PC-3 (cell line): ENCODE results near the gene HES7. TPM values are rescaled to one million over a fixed set of nuclear protein-coding genes. Genes with fewer than 3 reads are reported as not detected.

Experiments used
- ATAC-seq: fragments of 200-7000 bp; cut with Tn5 transposase; 2 replicates; pipeline ENCODE4 v1.9.1; 2020; ENCODE audit warnings: mild to moderate bottlenecking, moderate library complexity
- BruUV-seq: library from RNA; stranded (reverse); fragments of 400-500 nt; replicated peaks from 2 replicates; lab custom pipeline; 2021; lab: Mats Ljungman, UMichigan
- CTCF ChIA-PET: fragments of 300-600 bp; sonication (Branson Sonifier 250); formaldehyde crosslinking; loops from one replicate; lab custom pipeline; 2022; ENCODE audit warnings: antibody characterized with exemption; lab: Charles Lee
- POLR2A ChIA-PET: fragments of 300-600 bp; sonication (Branson Sonifier 250); formaldehyde crosslinking; loops from one replicate; lab custom pipeline; 2022; ENCODE audit warnings: antibody characterized with exemption; ENCODE audit not compliant: unreplicated experiment; lab: Charles Lee
- DNase-seq: peaks from one replicate; pipeline ENCODE4 v3.0.0-alpha.2; 2015
- H2AFZ ChIP-seq: fragments of 300-600 bp; sonication (generic); 2 replicates; pipeline ENCODE4 v1.6.0; 2016; ENCODE audit warnings: antibody characterized with exemption, low read length
- H3F3A ChIP-seq: fragments of 300-600 bp; sonication (generic); one replicate; pipeline ENCODE4 v1.6.0; 2017; ENCODE audit warnings: antibody characterized with exemption, low read length, control low read depth, mild to moderate bottlenecking; ENCODE audit not compliant: unreplicated experiment
- H3K27ac ChIP-seq: fragments of 300-600 bp; sonication (generic); 2 replicates; pipeline ENCODE4 v1.5.1; 2016; ENCODE audit warnings: mild to moderate bottlenecking, low read length
- H3K27me3 ChIP-seq: fragments of 300-600 bp; sonication (generic); 2 replicates; pipeline ENCODE4 v1.6.1; 2016; ENCODE audit warnings: low read length, mixed read lengths
- H3K36me3 ChIP-seq: fragments of 300-600 bp; sonication (generic); 2 replicates; pipeline ENCODE4 v1.6.1; 2016; ENCODE audit warnings: low read depth, mixed run types, low read length, mixed read lengths
- H3K4me1 ChIP-seq: fragments of 300-600 bp; sonication (generic); 2 replicates; pipeline ENCODE4 v1.5.1; 2016; ENCODE audit warnings: low read length; ENCODE audit not compliant: insufficient read depth
- H3K4me2 ChIP-seq: fragments of 300-600 bp; sonication (generic); 2 replicates; pipeline ENCODE4 v1.6.0; 2016; ENCODE audit warnings: low read length
- H3K4me3 ChIP-seq: fragments of 300-600 bp; sonication (generic); 2 replicates; pipeline ENCODE4 v1.5.1; 2016; ENCODE audit warnings: mild to moderate bottlenecking, low read length, mixed read lengths
- H3K79me2 ChIP-seq: fragments of 300-600 bp; sonication (generic); 2 replicates; pipeline ENCODE4 v1.6.1; 2017; ENCODE audit warnings: low read length, mixed read lengths
- H3K9ac ChIP-seq: fragments of 300-600 bp; sonication (generic); 2 replicates; pipeline ENCODE4 v1.6.0; 2016; ENCODE audit warnings: mild to moderate bottlenecking, low read length
- H3K9me2 ChIP-seq: fragments of 300-600 bp; sonication (generic); replicated peaks from 2 replicates; pipeline ENCODE4 v1.6.1; 2016; ENCODE audit warnings: mixed run types, low read length, mixed read lengths
- H3K9me3 ChIP-seq: fragments of 300-600 bp; sonication (generic); 2 replicates; pipeline ENCODE4 v1.6.1; 2016; ENCODE audit warnings: low read length, mixed read lengths
- H4K20me1 ChIP-seq: fragments of 300-600 bp; sonication (generic); 2 replicates; pipeline ENCODE4 v1.6.1; 2016; ENCODE audit warnings: low read length, mixed read lengths
- CTCF ChIP-seq: fragments of 300-600 bp; sonication (generic); conservative IDR thresholded peaks from 2 replicates; pipeline ENCODE4 v1.5.1; 2017; ENCODE audit warnings: antibody characterized with exemption, low read depth, mild to moderate bottlenecking, low read length
- EZH2 ChIP-seq: fragments of 300-600 bp; sonication (generic); IDR thresholded peaks from one replicate; pipeline ENCODE4 v1.6.1; 2017; ENCODE audit warnings: antibody characterized with exemption, mild to moderate bottlenecking, low read length; ENCODE audit not compliant: unreplicated experiment
- EZH2phosphoT487 ChIP-seq: fragments of 300-600 bp; sonication (generic); IDR thresholded peaks from 2 replicates; pipeline ENCODE4 v1.6.1; 2018; ENCODE audit warnings: mild to moderate bottlenecking, antibody characterized with exemption, low read length, borderline replicate concordance
- intact Hi-C: fragments of 100-400 bp; cut with micrococcal nuclease; formaldehyde crosslinking; loops from 2 replicates; pipeline ENCODE4 v1.9.0; 2023
- total RNA-seq: library from RNA; depleted of rRNA; stranded (reverse); fragments of >200 nt; gene quantifications from 2 replicates; pipeline ENCODE4 v1.2.3, GENCODE V29; 2014

HES7 gene
- total RNA-seq, 1 experiment from 2014 or later, result not detected

GRCh38 chr17:8133399-8133798 is 9.5 kb upstream of the HES7 start:
- Histone ChIP-seq H3K4me2 (no peak overlapping the region), H4K20me1 (no peaks in the 10 kb centered on the region), H3K27me3 (no peaks in the 10 kb centered on the region), H3K9ac (no peak overlapping the region), H2AFZ (no peak overlapping the region), H3K27ac (no peak overlapping the region), H3F3A (no peaks in the 10 kb centered on the region), H3K4me1 (peaks cover 6% of the 10 kb centered on the region), H3K4me3 (no peak overlapping the region), H3K79me2 (no peaks in the 10 kb centered on the region), H3K9me2 (no peaks in the 10 kb centered on the region), H3K36me3 (no peaks in the 10 kb centered on the region), H3K9me3 (no peaks in the 10 kb centered on the region)
- ChIA-PET CTCF (no interaction called here), POLR2A (no interaction called here)
- intact Hi-C loops, result no loop called here
- DNase-seq (no peak), ATAC-seq (no peak)
- no peak for TF ChIP-seq EZH2phosphoT487
- TF ChIP-seq CTCF, result no peak
- TF ChIP-seq EZH2, result no peak
- no TSS peak for BruUV-seq

- Histone ChIP-seq H2AFZ (no peak overlapping the region), H3K27ac (no peak overlapping the region), H3K27me3 (no peaks in the 10 kb centered on the region), H3K36me3 (no peaks in the 10 kb centered on the region), H4K20me1 (no peaks in the 10 kb centered on the region), H3K4me2 (no peak overlapping the region), H3K79me2 (no peaks in the 10 kb centered on the region), H3F3A (peaks cover 4% of the 10 kb centered on the region), H3K9me3 (no peaks in the 10 kb centered on the region), H3K9me2 (no peaks in the 10 kb centered on the region), H3K4me1 (0 out of 2 replicates have a peak, but pooled peaks cover 4% of the 10 kb centered on the region), H3K4me3 (no peak overlapping the region), H3K9ac (no peak overlapping the region)
- ChIA-PET POLR2A (no interaction called here), CTCF (no interaction called here)
- DNase-seq, result peak; percentile 37
- intact Hi-C loops, result no loop called here
- no TSS peak for BruUV-seq
- TF ChIP-seq CTCF (no peak), EZH2phosphoT487 (no peak), EZH2 (no peak)
- 0 out of 2 replicates have a peak, but pooled peaks have one; percentile 37 for ATAC-seq
Measured at GRCh38 chr17:8131844-8132441, 8.0 kb upstream of the HES7 start.

- H3K9me3 ChIP-seq, result no peaks in the 10 kb centered on the region
- H3K36me3 ChIP-seq, result no peaks in the 10 kb centered on the region
- TF ChIP-seq EZH2, result no peak
- TF ChIP-seq EZH2phosphoT487, result no peak
- TF ChIP-seq CTCF, result no peak
- H3K4me1 ChIP-seq, result peaks cover 7% of the 10 kb centered on the region; the same call in 1 of the 2 replicates
- BruUV-seq, result no TSS peak
- no peak overlapping the region for H3K4me2 ChIP-seq
- H3F3A ChIP-seq, result peaks cover 4% of the 10 kb centered on the region
- H3K27me3 ChIP-seq, result no peaks in the 10 kb centered on the region
- no peak overlapping the region for H3K9ac ChIP-seq
- POLR2A ChIA-PET, result no interaction called here
- H3K9me2 ChIP-seq, result no peaks in the 10 kb centered on the region
- DNase-seq (no peak), ATAC-seq (no peak)
- H4K20me1 ChIP-seq, result no peaks in the 10 kb centered on the region
- H2AFZ ChIP-seq, result no peak overlapping the region
- H3K27ac ChIP-seq, result no peak overlapping the region
- CTCF ChIA-PET, result no interaction called here
- no peak overlapping the region for H3K4me3 ChIP-seq
- no peaks in the 10 kb centered on the region for H3K79me2 ChIP-seq
- intact Hi-C loops, result no loop called here
Measured at GRCh38 chr17:8128125-8128784, 4.3 kb upstream of the HES7 start.
